IMR-90 (cell line): ENCODE measurements around the gene SLC52A1. TPM values are rescaled to one million over a fixed set of nuclear protein-coding genes. Genes with fewer than 3 reads are reported as not detected.
A peak's percentile ranks its signal among the peaks of the same experiment; 100 is the strongest.

Source experiments
- ATAC-seq: fragments of 200-7000 bp; cut with Tn5 transposase; 2 replicates; pipeline ENCODE4 v1.9.1; 2020; ENCODE audit warnings: low read depth, mild to moderate bottlenecking, moderate library complexity
- BruUV-seq: library from RNA; stranded (reverse); fragments of 400-500 nt; replicated peaks from 2 replicates; lab custom pipeline; 2021; lab: Mats Ljungman, UMichigan
- CTCF ChIA-PET: fragments of 300-600 bp; formaldehyde crosslinking; extraction: SDS; loops from one replicate; lab custom pipeline; 2021; ENCODE audit warnings: antibody characterized with exemption; lab: Yijun Ruan, JAX
- POLR2A ChIA-PET: fragments of 300-600 bp; sonication (Branson Sonifier 250); formaldehyde crosslinking; loops from one replicate; lab custom pipeline; 2022; ENCODE audit warnings: antibody characterized with exemption; ENCODE audit not compliant: unreplicated experiment; lab: Charles Lee
- DNase-seq: peaks from one replicate; pipeline ENCODE4 v3.0.0; 2013
- H2AFZ ChIP-seq: replicated peaks from 2 replicates; pipeline ENCODE3; 2013; ENCODE audit warnings: low read length, mild to moderate bottlenecking; ENCODE audit not compliant: poor library complexity
- H2AK5ac ChIP-seq: 2 replicates; pipeline ENCODE4 v1.6.1; 2013; ENCODE audit warnings: low read depth, low read length, inconsistent platforms
- H2AK9ac ChIP-seq: replicated peaks from 2 replicates; pipeline ENCODE3; 2013; ENCODE audit warnings: mild to moderate bottlenecking, low read depth, low read length, moderate library complexity; ENCODE audit not compliant: poor library complexity
- H2BK120ac ChIP-seq: 2 replicates; pipeline ENCODE4 v1.6.1; 2013; ENCODE audit warnings: low read depth, low read length, inconsistent platforms
- H2BK15ac ChIP-seq: 3 replicates; pipeline ENCODE4 v1.6.1; 2013; ENCODE audit warnings: low read depth, low read length, inconsistent platforms
- H2BK20ac ChIP-seq: 2 replicates; pipeline ENCODE4 v1.6.1; 2013; ENCODE audit warnings: low read depth, mild to moderate bottlenecking, inconsistent platforms, low read length, moderate library complexity
- H2BK5ac ChIP-seq: 2 replicates; pipeline ENCODE4 v1.6.1; 2013; ENCODE audit warnings: mild to moderate bottlenecking, low read depth, low read length, inconsistent platforms; ENCODE audit not compliant: poor library complexity, severe bottlenecking
- H3K14ac ChIP-seq: replicated peaks from 2 replicates; pipeline ENCODE4 v1.6.1; 2013; ENCODE audit warnings: low read depth, low read length, inconsistent platforms
- H3K18ac ChIP-seq: 2 replicates; pipeline ENCODE4 v1.6.1; 2013; ENCODE audit warnings: low read depth, low read length, control low read depth
- H3K23ac ChIP-seq: 2 replicates; pipeline ENCODE4 v1.6.1; 2013; ENCODE audit warnings: low read depth, low read length, inconsistent platforms
- H3K27ac ChIP-seq: 2 replicates; pipeline ENCODE4 v1.5.1; 2013; ENCODE audit warnings: mild to moderate bottlenecking, control low read depth, low read length; ENCODE audit not compliant: insufficient read depth
- H3K27me3 ChIP-seq: 2 replicates; pipeline ENCODE4 v1.6.1; 2013; ENCODE audit warnings: low read length; ENCODE audit not compliant: control insufficient read depth, insufficient read depth
- H3K36me3 ChIP-seq: 2 replicates; pipeline ENCODE4 v1.6.1; 2013; ENCODE audit warnings: low read length, mixed read lengths; ENCODE audit not compliant: control insufficient read depth, insufficient read depth
- H3K4ac ChIP-seq: 2 replicates; pipeline ENCODE4 v1.6.1; 2013; ENCODE audit warnings: low read depth, low read length, inconsistent platforms
- H3K4me1 ChIP-seq: 2 replicates; pipeline ENCODE4 v1.6.1; 2013; ENCODE audit warnings: low read length, mixed read lengths; ENCODE audit not compliant: control insufficient read depth, insufficient read depth
- H3K4me2 ChIP-seq: 2 replicates; pipeline ENCODE4 v1.6.1; 2013; ENCODE audit warnings: low read depth, mild to moderate bottlenecking, control low read depth, low read length, moderate library complexity
- H3K4me3 ChIP-seq: 2 replicates; pipeline ENCODE4 v1.5.1; 2013; ENCODE audit warnings: low read depth, mild to moderate bottlenecking, control low read depth, low read length, moderate library complexity; ENCODE audit not compliant: insufficient read depth
- H3K56ac ChIP-seq: 2 replicates; pipeline ENCODE4 v1.6.1; 2013; ENCODE audit warnings: low read length, inconsistent platforms; ENCODE audit not compliant: insufficient read depth; ENCODE audit errors: extremely low read depth
- H3K79me1 ChIP-seq, 2 experiments: 2 replicates each; pipeline ENCODE4 v1.6.1; 2013; ENCODE audit warnings: low read length in 2 of 2, inconsistent platforms in 1 of 2, low read depth in 1 of 2
- H3K9ac ChIP-seq: 2 replicates; pipeline ENCODE4 v1.6.1; 2013; ENCODE audit warnings: low read depth, low read length, control low read depth
- H3K9me1 ChIP-seq: 2 replicates; pipeline ENCODE4 v1.6.1; 2013; ENCODE audit warnings: low read length, inconsistent platforms; ENCODE audit not compliant: insufficient read depth
- H3K9me3 ChIP-seq: 2 replicates; pipeline ENCODE4 v1.6.1; 2013; ENCODE audit warnings: low read length; ENCODE audit not compliant: control insufficient read depth, insufficient read depth
- H4K20me1 ChIP-seq: 2 replicates; pipeline ENCODE4 v1.6.1; 2013; ENCODE audit warnings: low read length, inconsistent platforms; ENCODE audit not compliant: insufficient read depth
- H4K5ac ChIP-seq: 2 replicates; pipeline ENCODE4 v1.6.1; 2013; ENCODE audit warnings: mild to moderate bottlenecking, low read depth, low read length, control low read depth
- H4K8ac ChIP-seq, 2 experiments: 2 replicates each; pipeline ENCODE4 v1.6.1; 2013; ENCODE audit warnings: low read depth in 2 of 2, low read length in 2 of 2, control low read depth in 1 of 2, inconsistent platforms in 1 of 2
- H4K91ac ChIP-seq: 2 replicates; pipeline ENCODE4 v1.6.1; 2013; ENCODE audit warnings: low read depth, low read length, inconsistent platforms; ENCODE audit not compliant: insufficient read depth
- MAZ ChIP-seq: IDR thresholded peaks from 2 replicates; pipeline ENCODE4 v1.6.1; 2012; ENCODE audit warnings: low read depth, mild to moderate bottlenecking, low read length, improper control_type of control experiment, moderate library complexity, borderline replicate concordance
- MXI1 ChIP-seq: IDR thresholded peaks from 2 replicates; pipeline ENCODE4 v1.6.1; 2012; ENCODE audit warnings: low read depth, mild to moderate bottlenecking, low read length, moderate library complexity, borderline replicate concordance
- POLR2A ChIP-seq: IDR thresholded peaks from 2 replicates; pipeline ENCODE4 v1.6.1; 2012; ENCODE audit warnings: mild to moderate bottlenecking, low read depth, low read length
- RFX5 ChIP-seq: IDR thresholded peaks from 2 replicates; pipeline ENCODE4 v1.8.0; 2012; ENCODE audit warnings: low read depth, mild to moderate bottlenecking, low read length, moderate library complexity
- WGBS, 2 experiments: methylation state at CpG; one replicate each; pipeline versions ENCODE4 v1.1.5 to v1.1.7; 2013; ENCODE audit warnings: missing lambda C conversion rate in 2 of 2; ENCODE audit not compliant: insufficient read length in 1 of 2; ENCODE audit errors: extremely low coverage in 2 of 2; 5-methylcytosine and 5-hydroxymethylcytosine counted together
- dilution Hi-C: fragments of 300-500 bp; cut with HindIII; formaldehyde crosslinking; loops from one replicate; pipeline ENCODE4 v1.14.3; 2018; ENCODE audit warnings: low sequenced_read_pairs; ENCODE audit not compliant: unreplicated experiment
- in situ Hi-C: fragments of 300-500 bp; cut with MboI; formaldehyde crosslinking; loops from 3 replicates; pipeline ENCODE4 v1.14.3; 2019; ENCODE audit warnings: low sequenced_read_pairs, inconsistent platforms, mixed read lengths
- intact Hi-C: fragments of 100-400 bp; cut with micrococcal nuclease; formaldehyde crosslinking; loops from 2 replicates; pipeline ENCODE4 v1.10.0; 2022
- polyA plus RNA-seq, 3 experiments: library from polyadenylated mRNA; depleted of rRNA; stranded (reverse); fragments of >200 nt; gene quantifications; 2 replicates each; pipeline ENCODE4 v1.2.3, GENCODE V29; 2012; ENCODE audit warnings: low replicate concordance in 1 of 3
- total RNA-seq: library from RNA; depleted of rRNA; stranded (reverse); fragments of >200 nt; gene quantifications from 2 replicates; pipeline ENCODE4 v1.2.3, GENCODE V29; 2012

SLC52A1 gene
- total and polyA plus RNA-seq, 2 of the 4 experiments (the other 2 are of a cell fraction) = not detected

GRCh38 chr17:4987767-4988567, 47.3 kb downstream of the SLC52A1 start:
- Histone ChIP-seq H3K18ac (peak overlapping the region; percentile 38), H3K9me3 (no peaks in the 10 kb centered on the region), H3K9me1 (peaks cover 21% of the 10 kb centered on the region), H3K4ac (peak overlapping the region; percentile 91), H3K4me3 (peak overlapping the region; percentile 72), H4K20me1 (no peaks in the 10 kb centered on the region), H2AK5ac (peak overlapping the region; percentile 81), H2BK20ac (no peak overlapping the region), H4K91ac (peak overlapping the region; percentile 88), H4K5ac (peak overlapping the region; percentile 68), H3K4me1 (peaks cover 7% of the 10 kb centered on the region), H3K79me1 (peaks cover 17 to 54% of the 10 kb centered on the region in 2 experiments; a peak in 3 of 4 replicates), H3K56ac (peak overlapping the region; percentile 55), H3K27ac (peak overlapping the region; percentile 72), H3K36me3 (peaks cover under 1% of the 10 kb centered on the region; the same call in 1 of the 2 replicates), H2BK5ac (peak overlapping the region; percentile 63), H3K4me2 (peak overlapping the region; percentile 89), H3K27me3 (no peaks in the 10 kb centered on the region), H3K14ac (peak overlapping the region; percentile 86), H3K23ac (peak overlapping the region; percentile 95), H2BK120ac (peak overlapping the region; percentile 55; the same call in 1 of the 2 replicates), H2AFZ (peak overlapping the region; percentile 99), H3K9ac (peak overlapping the region; percentile 74), H4K8ac (peak overlapping the region; percentile 93 to 97), H2AK9ac (peak overlapping the region; percentile 100), H2BK15ac (no peak overlapping the region; the same call in 2 of the 3 replicates)
- in situ Hi-C loops (no loop called here), dilution Hi-C loops (no loop called here), intact Hi-C loops (loop anchor here (1.0 kb wide), 1 partner anchor 40 kb away; the partner anchor contains the start of gene PFN1)
- no peak for DNase-seq
- TF ChIP-seq POLR2A = peak; percentile 38; the same call in 1 of the 2 replicates
- TF ChIP-seq MAZ = 0 out of 2 replicates have a peak, but pooled peaks have one; percentile 5
- no peak for TF ChIP-seq RFX5
- peak; percentile 24; the same call in 1 of the 2 replicates for TF ChIP-seq MXI1
- WGBS, 2 experiments = 0% methylated on average over 15 of the region's 30 CpGs; no CpG with 5 or more reads in 1 of the 2 experiments
- ChIA-PET POLR2A (interaction anchor here (0.6 to 1.1 kb wide), 2 partner anchors 40 to 42 kb away, joined by 4 read pairs; no protein-coding TSS in a partner anchor), CTCF (interaction anchor here (1.0 to 2.1 kb wide), 3 partner anchors 9 to 79 kb away, joined by 3 to 11 read pairs (median 4); partner anchors contain the start of genes INCA1 and SPAG7)
- BruUV-seq = no TSS peak
- ATAC-seq = peak; percentile 49
